Mammary epithelial cell (primary cell): ENCODE results near the gene SKIC2.

Source experiments
- EZH2 ChIP-seq: IDR thresholded peaks from 2 replicates; pipeline ENCODE4 v1.6.1; 2012; ENCODE audit warnings: low read length, inconsistent platforms, borderline replicate concordance
- TF ChIP-seq, protein P1 (sequence below), 2 donors: IDR thresholded peaks in 1 of 2; conservative IDR thresholded peaks in 1 of 2; 2 replicates each; pipeline ENCODE4 v1.5.1; 2011 to 2012; ENCODE audit warnings: inconsistent platforms in 2 of 2, low read length in 2 of 2, mild to moderate bottlenecking in 2 of 2, control low read depth in 1 of 2, low read depth in 1 of 2; ENCODE audit not compliant: insufficient read depth in 1 of 2; ENCODE audit errors: extremely low read depth in 1 of 2

DNA sequence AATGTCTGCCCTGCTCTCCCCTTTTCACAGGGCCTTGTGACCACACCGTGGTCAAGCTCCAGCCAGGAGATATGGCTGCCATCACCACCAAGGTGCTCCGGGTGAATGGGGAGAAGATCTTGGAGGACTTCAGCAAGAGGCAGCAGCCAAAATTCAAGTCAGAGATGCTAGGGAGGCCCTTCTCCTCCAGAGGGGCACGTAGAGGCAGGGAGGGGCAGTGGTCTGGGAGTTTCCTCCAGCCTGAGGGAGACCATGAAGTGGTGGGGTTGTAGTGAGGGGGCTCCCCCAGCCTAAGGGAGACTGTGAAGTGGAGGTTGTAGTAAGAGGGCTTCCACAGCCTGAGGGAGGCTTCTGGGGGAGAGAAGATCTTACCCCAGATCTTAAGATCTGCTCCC, 8.9 kb downstream of the SKIC2 start:
- TF ChIP-seq, protein P1, sequence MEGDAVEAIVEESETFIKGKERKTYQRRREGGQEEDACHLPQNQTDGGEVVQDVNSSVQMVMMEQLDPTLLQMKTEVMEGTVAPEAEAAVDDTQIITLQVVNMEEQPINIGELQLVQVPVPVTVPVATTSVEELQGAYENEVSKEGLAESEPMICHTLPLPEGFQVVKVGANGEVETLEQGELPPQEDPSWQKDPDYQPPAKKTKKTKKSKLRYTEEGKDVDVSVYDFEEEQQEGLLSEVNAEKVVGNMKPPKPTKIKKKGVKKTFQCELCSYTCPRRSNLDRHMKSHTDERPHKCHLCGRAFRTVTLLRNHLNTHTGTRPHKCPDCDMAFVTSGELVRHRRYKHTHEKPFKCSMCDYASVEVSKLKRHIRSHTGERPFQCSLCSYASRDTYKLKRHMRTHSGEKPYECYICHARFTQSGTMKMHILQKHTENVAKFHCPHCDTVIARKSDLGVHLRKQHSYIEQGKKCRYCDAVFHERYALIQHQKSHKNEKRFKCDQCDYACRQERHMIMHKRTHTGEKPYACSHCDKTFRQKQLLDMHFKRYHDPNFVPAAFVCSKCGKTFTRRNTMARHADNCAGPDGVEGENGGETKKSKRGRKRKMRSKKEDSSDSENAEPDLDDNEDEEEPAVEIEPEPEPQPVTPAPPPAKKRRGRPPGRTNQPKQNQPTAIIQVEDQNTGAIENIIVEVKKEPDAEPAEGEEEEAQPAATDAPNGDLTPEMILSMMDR (conservative IDR thresholded peaks at IDR 0.05 in 1 of 2, IDR thresholded peaks at IDR 0.05 in 1 of 2; ENCODE audit: extremely low read depth in 1 of 2, insufficient read depth in 1 of 2, low read depth in 1 of 2, low read length in 2 of 2) = no peak
- no peak for TF ChIP-seq EZH2
